GM15510 (cell line): Measurements from ENCODE around the gene SHISA9.

Experiments
- POLR2A ChIP-seq: IDR thresholded peaks from 3 replicates; pipeline ENCODE4 v1.6.1; 2011; ENCODE audit warnings: borderline replicate concordance; ENCODE audit not compliant: insufficient read length; ENCODE audit errors: extremely low read depth

The SHISA9 gene

GRCh38 chr16:13098536-13098935, 197.1 kb downstream of the SHISA9 start:
- no peak for TF ChIP-seq POLR2A

- TF ChIP-seq POLR2A, result no peak
Observed at GRCh38 chr16:13099822-13100221, 198.4 kb downstream of the SHISA9 start.

GRCh38 chr16:13100970-13101369, 199.6 kb downstream of the SHISA9 start:
- no peak for TF ChIP-seq POLR2A

GRCh38 chr16:13101828-13102227, 200.4 kb downstream of the SHISA9 start:
- TF ChIP-seq POLR2A, result no peak

- no peak for TF ChIP-seq POLR2A
Observed at GRCh38 chr16:13102401-13102800, 201.0 kb downstream of the SHISA9 start.

GRCh38 chr16:13103831-13104530, 202.6 kb downstream of the SHISA9 start:
- TF ChIP-seq POLR2A, result no peak

- no peak for TF ChIP-seq POLR2A
Observed at GRCh38 chr16:13104772-13105171, 203.4 kb downstream of the SHISA9 start.

- no peak for TF ChIP-seq POLR2A
Observed at GRCh38 chr16:13105427-13105826, 204.0 kb downstream of the SHISA9 start.

- no peak for TF ChIP-seq POLR2A
Observed at GRCh38 chr16:13106464-13106863, 205.1 kb downstream of the SHISA9 start.

- no peak for TF ChIP-seq POLR2A
Observed at GRCh38 chr16:13108126-13108525, 206.7 kb downstream of the SHISA9 start.

- TF ChIP-seq POLR2A, result no peak
Observed at GRCh38 chr16:13109171-13109570, 207.8 kb downstream of the SHISA9 start.

- no peak for TF ChIP-seq POLR2A
Observed at GRCh38 chr16:13110124-13110796, 208.9 kb downstream of the SHISA9 start.

- TF ChIP-seq POLR2A, result no peak
Observed at GRCh38 chr16:13111747-13112146, 210.3 kb downstream of the SHISA9 start.

GRCh38 chr16:13113741-13114140, 212.3 kb downstream of the SHISA9 start:
- no peak for TF ChIP-seq POLR2A

GRCh38 chr16:13118091-13118490, 216.7 kb downstream of the SHISA9 start:
- no peak for TF ChIP-seq POLR2A

- TF ChIP-seq POLR2A, result no peak
Observed at GRCh38 chr16:13120091-13120490, 218.7 kb downstream of the SHISA9 start.
